ENCODE data around the gene ADGRL2.

ADGRL2 gene

DNA sequence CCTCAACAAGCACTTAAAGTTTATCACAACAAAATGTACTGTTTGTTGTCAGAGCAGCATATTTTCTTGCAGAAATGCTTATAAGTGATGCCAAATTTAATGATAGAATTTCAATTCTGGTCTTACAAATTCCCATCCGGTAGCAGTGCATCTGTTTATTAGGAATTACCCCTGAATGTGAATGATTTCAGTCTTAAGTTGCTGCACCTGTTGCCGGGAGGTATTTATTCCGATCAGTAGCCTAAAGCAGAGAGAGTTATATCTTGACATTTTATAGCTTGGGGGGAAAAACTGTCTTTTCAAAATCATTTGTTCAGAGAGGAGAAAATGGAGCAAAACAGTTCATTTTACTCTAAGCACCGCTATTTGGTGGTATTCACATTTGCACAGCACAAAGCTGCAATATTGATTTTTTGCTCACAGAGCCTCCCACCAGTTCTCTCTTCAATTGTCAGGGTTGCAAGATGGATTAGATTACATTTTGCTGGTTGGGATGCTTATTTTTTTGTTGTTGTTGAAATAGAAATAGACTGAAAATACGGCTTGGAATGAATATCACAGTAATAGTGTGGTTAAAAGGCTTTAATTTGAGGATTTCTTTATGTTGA is 98.6 kb downstream of the ADGRL2 start:
- H3K27ac ChIP-seq: no peak overlapping the region
- TF ChIP-seq ZFX (IDR thresholded peaks at IDR 0.05; ENCODE audit: borderline replicate concordance): no peak
- TF ChIP-seq CTCF (IDR thresholded peaks at IDR 0.05): no peak

GRCh38 chr1:81907575-81907974 is 106.8 kb downstream of the ADGRL2 start:
- no peak overlapping the region for H3K27ac ChIP-seq
- TF ChIP-seq CTCF (IDR thresholded peaks at IDR 0.05) (no peak), ZFX (IDR thresholded peaks at IDR 0.05; ENCODE audit: borderline replicate concordance) (no peak)

DNA sequence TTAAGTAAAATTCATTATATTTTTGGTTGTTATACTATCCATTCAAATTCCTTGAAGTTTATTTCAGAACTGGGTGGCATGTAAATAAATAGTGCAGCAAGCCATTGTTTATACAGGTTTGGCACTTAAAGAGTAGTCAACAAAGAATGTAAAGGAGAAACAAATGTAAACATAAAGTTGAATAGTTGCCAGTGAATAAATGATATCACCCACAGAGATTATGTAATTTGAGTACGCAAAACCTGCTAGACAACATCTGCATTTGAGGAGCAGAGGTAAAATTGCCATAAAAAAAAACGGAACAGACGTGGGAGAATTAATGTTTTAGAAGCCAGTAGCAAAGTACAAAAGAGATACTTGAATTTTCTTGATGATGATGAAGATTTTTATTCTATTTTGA is 111.6 kb downstream of the ADGRL2 start:
- H3K27ac ChIP-seq: no peak overlapping the region
- TF ChIP-seq ZFX (IDR thresholded peaks at IDR 0.05; ENCODE audit: borderline replicate concordance): no peak
- no peak for TF ChIP-seq CTCF (IDR thresholded peaks at IDR 0.05)

GRCh38 chr1:81915937-81916336 is 115.2 kb downstream of the ADGRL2 start:
- TF ChIP-seq CTCF (IDR thresholded peaks at IDR 0.05): no peak
- no peak for TF ChIP-seq ZFX (IDR thresholded peaks at IDR 0.05; ENCODE audit: borderline replicate concordance)
- H3K27ac ChIP-seq: no peak overlapping the region

GRCh38 chr1:81920245-81920740 is 119.6 kb downstream of the ADGRL2 start:
- no peak overlapping the region for H3K27ac ChIP-seq
- TF ChIP-seq CTCF (IDR thresholded peaks at IDR 0.05) (no peak), ZFX (IDR thresholded peaks at IDR 0.05; ENCODE audit: borderline replicate concordance) (no peak)

GRCh38 chr1:81920886-81921285 is 120.2 kb downstream of the ADGRL2 start:
- H3K27ac ChIP-seq: no peak overlapping the region
- no peak for TF ChIP-seq ZFX (IDR thresholded peaks at IDR 0.05; ENCODE audit: borderline replicate concordance)
- TF ChIP-seq CTCF (IDR thresholded peaks at IDR 0.05): no peak

DNA sequence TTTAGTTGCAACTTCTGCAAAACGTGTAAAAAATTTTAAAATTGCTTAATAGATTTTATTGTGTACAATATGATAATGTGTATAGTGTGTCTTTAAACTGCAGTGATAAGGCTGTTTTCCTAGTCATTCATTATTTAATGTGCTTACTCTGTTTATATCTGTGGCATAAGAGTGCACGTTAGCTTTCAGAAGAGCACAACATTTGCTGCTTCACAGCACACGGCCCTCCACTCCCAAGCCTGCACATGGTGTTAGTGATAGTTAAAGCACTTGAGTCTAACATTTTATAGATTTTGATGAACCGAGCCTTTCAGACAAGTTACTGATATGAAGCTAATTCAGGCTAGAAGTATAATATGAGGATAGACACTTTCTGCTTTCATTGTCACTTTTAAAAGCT is 120.6 kb downstream of the ADGRL2 start:
- TF ChIP-seq ZFX (IDR thresholded peaks at IDR 0.05; ENCODE audit: borderline replicate concordance) (no peak), CTCF (IDR thresholded peaks at IDR 0.05) (no peak)
- H3K27ac ChIP-seq: no peak overlapping the region

Measured in 22Rv1 (cell line).